ENCODE results near the gene PRAC1. TPM values are rescaled to one million over a fixed set of nuclear protein-coding genes. Genes with fewer than 3 reads are reported as not detected.

PRAC1 gene
- total and polyA plus RNA-seq, 2 donors (not counting 1 experiment from before 2014, with no cell fraction given), result not detected

GRCh38 chr17:48678141-48678971 is 44.0 kb downstream of the PRAC1 start:
- peak; percentile 16 to 21 for DNase-seq (ENCODE audit: low read depth in 2 of 2)
- Histone ChIP-seq H2AFZ (ENCODE audit: low read length) (no peak overlapping the region), H3K79me2 (ENCODE audit: control insufficient read depth, insufficient read depth, low read length) (no peaks in the 10 kb centered on the region), H3K27ac (ENCODE audit: insufficient read depth, low read length) (no peak overlapping the region), H3K36me3 (ENCODE audit: control insufficient read depth, insufficient read depth, low read length) (no peaks in the 10 kb centered on the region), H3K4me1 (ENCODE audit: control insufficient read depth, extremely low read depth, insufficient read depth, low read length) (no peaks in the 10 kb centered on the region), H3K4me3 (replicated peaks in 1 of 4; ENCODE audit: control extremely low read depth in 1 of 4, insufficient read depth in 1 of 4, low read depth in 3 of 4, low read length in 4 of 4) (no peak overlapping the region), H3K9ac (ENCODE audit: insufficient read depth, low read length) (no peak overlapping the region), H3K4me2 (ENCODE audit: extremely low read depth, insufficient read depth, low read length) (no peak overlapping the region), H4K20me1 (ENCODE audit: control insufficient read depth, extremely low read depth, insufficient read depth, low read length) (no peaks in the 10 kb centered on the region), H3K9me3 (ENCODE audit: control insufficient read depth, insufficient read depth, low read depth, low read length) (no peaks in the 10 kb centered on the region), H3K27me3 (ENCODE audit: control insufficient read depth, insufficient read depth, low read length) (peaks cover 6% of the 10 kb centered on the region)
- TF ChIP-seq EZH2 (IDR thresholded peaks at IDR 0.05; ENCODE audit: low read length, missing control alignments) (no peak), CTCF (conservative IDR thresholded peaks at IDR 0.05 in 1 of 2, IDR thresholded peaks at IDR 0.05 in 1 of 2; ENCODE audit: low read depth in 1 of 2, low read length in 2 of 2) (peak; percentile 71 to 73)

GRCh38 chr17:48676963-48677558 is 45.3 kb downstream of the PRAC1 start:
- peaks cover 6% of the 10 kb centered on the region for H3K27me3 ChIP-seq (ENCODE audit: control insufficient read depth, insufficient read depth, low read length)
- no peak for DNase-seq (ENCODE audit: low read depth in 2 of 2)

GRCh38 chr17:48672340-48672739 is 50.0 kb downstream of the PRAC1 start:
- no peak overlapping the region for H2AFZ ChIP-seq (ENCODE audit: low read length)
- no peaks in the 10 kb centered on the region for H3K9me3 ChIP-seq (ENCODE audit: control insufficient read depth, insufficient read depth, low read depth, low read length)
- TF ChIP-seq CTCF (conservative IDR thresholded peaks at IDR 0.05 in 1 of 2, IDR thresholded peaks at IDR 0.05 in 1 of 2; ENCODE audit: low read depth in 1 of 2, low read length in 2 of 2), result no peak
- no peak for TF ChIP-seq EZH2 (IDR thresholded peaks at IDR 0.05; ENCODE audit: low read length, missing control alignments)
- no peaks in the 10 kb centered on the region for H3K4me1 ChIP-seq (ENCODE audit: control insufficient read depth, extremely low read depth, insufficient read depth, low read length)
- no peak overlapping the region for H3K9ac ChIP-seq (ENCODE audit: insufficient read depth, low read length)
- peak overlapping the region in 1 of 4 experiments; percentile 55 for H3K4me3 ChIP-seq (replicated peaks in 1 of 4; ENCODE audit: control extremely low read depth in 1 of 4, insufficient read depth in 1 of 4, low read depth in 3 of 4, low read length in 4 of 4)
- DNase-seq (ENCODE audit: low read depth in 2 of 2), result no peak
- no peak overlapping the region for H3K27ac ChIP-seq (ENCODE audit: insufficient read depth, low read length)
- H3K4me2 ChIP-seq (ENCODE audit: extremely low read depth, insufficient read depth, low read length), result no peak overlapping the region
- H4K20me1 ChIP-seq (ENCODE audit: control insufficient read depth, extremely low read depth, insufficient read depth, low read length), result no peaks in the 10 kb centered on the region
- H3K36me3 ChIP-seq (ENCODE audit: control insufficient read depth, insufficient read depth, low read length), result no peaks in the 10 kb centered on the region
- H3K27me3 ChIP-seq (ENCODE audit: control insufficient read depth, insufficient read depth, low read length), result peaks cover 8% of the 10 kb centered on the region
- no peaks in the 10 kb centered on the region for H3K79me2 ChIP-seq (ENCODE audit: control insufficient read depth, insufficient read depth, low read length)

More at GRCh38 chr17:48676963-48677558, 45.3 kb downstream of the PRAC1 start:
- no peaks in the 10 kb centered on the region for H3K79me2 ChIP-seq (ENCODE audit: control insufficient read depth, insufficient read depth, low read length)
- H2AFZ ChIP-seq (ENCODE audit: low read length), result no peak overlapping the region
- H3K4me1 ChIP-seq (ENCODE audit: control insufficient read depth, extremely low read depth, insufficient read depth, low read length), result no peaks in the 10 kb centered on the region
- H3K36me3 ChIP-seq (ENCODE audit: control insufficient read depth, insufficient read depth, low read length), result no peaks in the 10 kb centered on the region
- no peak overlapping the region for H3K4me3 ChIP-seq (replicated peaks in 1 of 4; ENCODE audit: control extremely low read depth in 1 of 4, insufficient read depth in 1 of 4, low read depth in 3 of 4, low read length in 4 of 4)
- no peaks in the 10 kb centered on the region for H3K9me3 ChIP-seq (ENCODE audit: control insufficient read depth, insufficient read depth, low read depth, low read length)
- no peak overlapping the region for H3K27ac ChIP-seq (ENCODE audit: insufficient read depth, low read length)
- H3K9ac ChIP-seq (ENCODE audit: insufficient read depth, low read length), result no peak overlapping the region
- no peaks in the 10 kb centered on the region for H4K20me1 ChIP-seq (ENCODE audit: control insufficient read depth, extremely low read depth, insufficient read depth, low read length)
- no peak overlapping the region for H3K4me2 ChIP-seq (ENCODE audit: extremely low read depth, insufficient read depth, low read length)
- TF ChIP-seq EZH2 (IDR thresholded peaks at IDR 0.05; ENCODE audit: low read length, missing control alignments), result no peak

Other genes starting within 250 kb of the PRAC1 start
- gene HOXB1, start 191.5 kb downstream of the PRAC1 start, total RNA-seq, result not detected in 2 replicates
- gene HOXB1, start 191.5 kb downstream of the PRAC1 start, polyA plus RNA-seq, result not detected in 2 replicates
- 9.2 and 12.2 TPM in 2 replicates for gene HOXB2, start 177.4 kb downstream of the PRAC1 start, total RNA-seq
- gene HOXB2, start 177.4 kb downstream of the PRAC1 start, polyA plus RNA-seq, result 12.3 and 15.9 TPM in 2 replicates
- gene HOXB4, start 144.2 kb downstream of the PRAC1 start, total RNA-seq, result 6.2 and 8.9 TPM in 2 replicates
- gene HOXB4, start 144.2 kb downstream of the PRAC1 start, polyA plus RNA-seq, result 3.4 and 3.8 TPM in 2 replicates
- gene HOXB3, start 132.3 kb downstream of the PRAC1 start, total RNA-seq, result 15.7 and 28.6 TPM in 2 replicates
- gene HOXB3, start 132.3 kb downstream of the PRAC1 start, polyA plus RNA-seq, result 15.7 and 19.5 TPM in 2 replicates
- gene HOXB5, start 128.7 kb downstream of the PRAC1 start, total RNA-seq, result 1.0 and 2.1 TPM in 2 replicates
- gene HOXB5, start 128.7 kb downstream of the PRAC1 start, polyA plus RNA-seq, result 9.4 and 17.2 TPM in 2 replicates
- gene HOXB6, start 117.5 kb downstream of the PRAC1 start, total RNA-seq, result 10.5 and 16.2 TPM in 2 replicates
- gene HOXB6, start 117.5 kb downstream of the PRAC1 start, polyA plus RNA-seq, result 28.9 and 42.1 TPM in 2 replicates
- 6.4 and 7.4 TPM in 2 replicates for gene HOXB7, start 111.5 kb downstream of the PRAC1 start, total RNA-seq
- 11.8 and 12.7 TPM in 2 replicates for gene HOXB7, start 111.5 kb downstream of the PRAC1 start, polyA plus RNA-seq
- 0.33 and 0.51 TPM in 2 replicates for gene HOXB8, start 107.2 kb downstream of the PRAC1 start, total RNA-seq
- 1.4 and 2.0 TPM in 2 replicates for gene HOXB8, start 107.2 kb downstream of the PRAC1 start, polyA plus RNA-seq
- gene HOXB9, start 96.2 kb downstream of the PRAC1 start, total RNA-seq, result not detected in 2 replicates
- gene HOXB9, start 96.2 kb downstream of the PRAC1 start, polyA plus RNA-seq, result 0.06 TPM in 1 of 2 replicates, not detected in the other
- gene PRAC2, start 667 bp upstream of the PRAC1 start, total RNA-seq, result not detected in 2 replicates
- gene PRAC2, start 667 bp upstream of the PRAC1 start, polyA plus RNA-seq, result not detected in 2 replicates
- gene HOXB13, start 6.2 kb upstream of the PRAC1 start, total RNA-seq, result not detected in 2 replicates
- not detected in 2 replicates for gene HOXB13, start 6.2 kb upstream of the PRAC1 start, polyA plus RNA-seq
- gene TTLL6, start 94.7 kb upstream of the PRAC1 start, total RNA-seq, result under 0.01 and 0.17 TPM in 2 replicates
- gene TTLL6, start 94.7 kb upstream of the PRAC1 start, polyA plus RNA-seq, result not detected in 2 replicates
- 50.1 and 65.1 TPM in 2 replicates for gene CALCOCO2, start 108.5 kb upstream of the PRAC1 start, total RNA-seq
- gene CALCOCO2, start 108.5 kb upstream of the PRAC1 start, polyA plus RNA-seq, result 85.2 and 164 TPM in 2 replicates
- 19.0 and 24.8 TPM in 2 replicates for gene ATP5MC1, start 170.3 kb upstream of the PRAC1 start, total RNA-seq
- 219 and 309 TPM in 2 replicates for gene ATP5MC1, start 170.3 kb upstream of the PRAC1 start, polyA plus RNA-seq
- 46.7 and 55.2 TPM in 2 replicates for gene UBE2Z, start 185.9 kb upstream of the PRAC1 start, total RNA-seq
- 141 and 152 TPM in 2 replicates for gene UBE2Z, start 185.9 kb upstream of the PRAC1 start, polyA plus RNA-seq
- 84.2 and 85.5 TPM in 2 replicates for gene SNF8, start 222.3 kb upstream of the PRAC1 start, total RNA-seq
- 109 and 139 TPM in 2 replicates for gene SNF8, start 222.3 kb upstream of the PRAC1 start, polyA plus RNA-seq
- gene GIP, start 246.1 kb upstream of the PRAC1 start, total RNA-seq, result not detected in 2 replicates
- 0.12 TPM in 1 of 2 replicates, not detected in the other for gene GIP, start 246.1 kb upstream of the PRAC1 start, polyA plus RNA-seq

Data from fibroblast of lung (primary cell).